Heart left ventricle (tissue), 16 donors: ENCODE measurements around the gene FXYD1. TPM values are rescaled to one million over a fixed set of nuclear protein-coding genes. Genes with fewer than 3 reads are reported as not detected.

ENCODE experiments used
- ATAC-seq, 4 donors: fragments of 200-7000 bp; cut with Tn5 transposase; one replicate each; pipeline ENCODE4 v1.9.1; 2020 to 2022; ENCODE audit warnings: moderate library complexity in 4 of 4, mild to moderate bottlenecking in 3 of 4, moderate number of reproducible peaks in 1 of 4
- DNase-seq, 5 donors: peaks; one replicate each; pipeline ENCODE4 v3.0.0-alpha.2; 2020
- H3K27ac ChIP-seq, 12 donors: fragments of 200-600 bp; sonication (generic) in 4 of 12; one replicate each; pipeline versions ENCODE4 v1.5.0 to v1.8.0; 2016 to 2022; ENCODE audit warnings: mild to moderate bottlenecking in 2 of 12
- H3K27me3 ChIP-seq, 9 donors: fragments of 200-600 bp; sonication (generic) in 2 of 9; one replicate each; pipeline versions ENCODE4 v1.5.1 to v1.8.0; 2016 to 2022; ENCODE audit warnings: mild to moderate bottlenecking in 3 of 9
- H3K36me3 ChIP-seq, 9 donors: fragments of 200-600 bp; sonication (generic) in 2 of 9; one replicate each; pipeline versions ENCODE4 v1.5.0 to v1.8.0; 2018 to 2022; ENCODE audit warnings: mild to moderate bottlenecking in 2 of 9
- H3K4me1 ChIP-seq, 12 donors: fragments of 200-600 bp; sonication (generic) in 4 of 12; one replicate each; pipeline versions ENCODE4 v1.5.0 to v1.8.0; 2016 to 2022; ENCODE audit warnings: mild to moderate bottlenecking in 3 of 12
- H3K4me3 ChIP-seq, 12 donors: fragments of 200-600 bp; sonication (generic) in 4 of 12; one replicate each; pipeline versions ENCODE4 v1.5.0 to v1.8.0; 2017 to 2022; ENCODE audit warnings: mild to moderate bottlenecking in 9 of 12, moderate library complexity in 4 of 12
- H3K9me3 ChIP-seq, 12 donors: fragments of 200-600 bp; sonication (generic) in 4 of 12; one replicate each; pipeline versions ENCODE4 v1.5.0 to v1.8.0; 2016 to 2022; ENCODE audit warnings: mild to moderate bottlenecking in 1 of 12
- CTCF ChIP-seq, 12 donors: fragments of 200-600 bp; sonication (generic) in 4 of 12; IDR thresholded peaks; one replicate each; pipeline versions ENCODE4 v1.5.0 to v1.8.0; 2018 to 2022; ENCODE audit warnings: antibody characterized with exemption in 12 of 12, mild to moderate bottlenecking in 5 of 12
- POLR2A ChIP-seq, 2 donors: fragments of 450-650 bp; IDR thresholded peaks; one replicate each; pipeline ENCODE4 v1.6.1; 2017; ENCODE audit warnings: antibody characterized with exemption in 2 of 2, mild to moderate bottlenecking in 2 of 2, moderate library complexity in 2 of 2
- WGBS, 4 donors: extraction: QIAGEN DNeasy Blood & Tissue Kit in 2 of 4; methylation state at CpG; one replicate each; pipeline versions ENCODE4 v1.1.5 to v1.1.7; 2013 to 2018; 5-methylcytosine and 5-hydroxymethylcytosine counted together
- intact Hi-C, 10 donors: fragments of 100-400 bp; cut with DNase I; formaldehyde crosslinking; loops; one replicate each; pipeline versions ENCODE4 v1.11.1 to v1.14.2; 2022
- polyA plus RNA-seq, 2 donors: library from polyadenylated mRNA; stranded (reverse); fragments of 200-250 nt; gene quantifications; one replicate each; pipeline ENCODE4 v1.2.3, GENCODE V29; 2013
- total RNA-seq, 9 donors: library from RNA; depleted of rRNA in 2 of 9; stranded (reverse); fragments of >200 nt in 2 of 9; fragmentation: NEBNext Ultra II Directional in 3 of 9; extraction: Animal tissue kit (Norgen Biotek cat#: 25700) in 3 of 9; gene quantifications; one replicate each; pipeline versions ENCODE4 v1.1.0 to v1.2.4, GENCODE V29; 2016 to 2023
- donor health status: ischemic (EF 13 %, LVEDD 7.1; RV severe dilation, severe dysfunction).
- donor health status: healthy with polysubstance abuse.
- donor health status: DM: no; HTN: yes; CAD: no.
- donor health status: DM: no; HTN: no; CAD: no.
- donor health status: ischemic (EF 25% LVEDD 6.9; RV normal size, moderate dysfunction).
- donor health status: ischemic (EF 25% LVEDD 5.7; RV mildly dilated, moderate dysfunction).
- donor health status: healthy.
- donor health status: DM: yes; HTN: yes; CAD: no.
- donor health status: ischemic (EF 35%, LVEDD 5.7; RV mildly dilated, moderate dysfunction).
- donor health status: nonischemic (EF 11% LVEDD 7.7; RV severe dilation, severe dysfunction).
- donor health status: DM: yes; HTN: yes; CAD: no.
- donor health status: PGD.
- donor health status: ischemic (EF 29% LVEDD 5.4; RV normal size, mild dysfunction).
- donor health status: nonischemic (EF 23%, LVEDD 6.1; RV moderate dilation, normal function).

The FXYD1 gene
- total and polyA plus RNA-seq, 11 donors = 129 to 631 (median 412) TPM

- H3K27ac ChIP-seq = no peak overlapping the region
- WGBS, 4 donors = 55 to 96% (median 91%) methylated on average over 2 of the region's 2 CpGs
- peaks cover 0 to 16% (median 0%) of the 10 kb centered on the region in 12 donors for H3K4me1 ChIP-seq
- H3K9me3 ChIP-seq = peaks cover 0 to 47% (median 21%) of the 10 kb centered on the region in 12 donors
- no peaks in the 10 kb centered on the region for H3K27me3 ChIP-seq
- intact Hi-C loops = no loop called here
- ATAC-seq (no peak), DNase-seq (no peak)
- TF ChIP-seq CTCF (IDR thresholded peaks at IDR 0.05) (no peak), POLR2A (IDR thresholded peaks at IDR 0.05) (no peak)
- no peak overlapping the region for H3K4me3 ChIP-seq
- H3K36me3 ChIP-seq = peaks cover 0 to 91% (median 57%) of the 10 kb centered on the region in 9 donors
These were observed 25.8 kb downstream of the FXYD1 start for GRCh38 chr19:35164418-35164817.

- DNase-seq (no peak), ATAC-seq (no peak)
- peaks cover 0 to 91% (median 49%) of the 10 kb centered on the region in 9 donors for H3K36me3 ChIP-seq
- no peak overlapping the region for H3K27ac ChIP-seq
- H3K9me3 ChIP-seq = peaks cover 0 to 47% (median 21%) of the 10 kb centered on the region in 12 donors
- 63 to 74% (median 69%) methylated on average over 5 of the region's 5 CpGs for WGBS, 4 donors
- H3K4me3 ChIP-seq = no peak overlapping the region
- no peaks in the 10 kb centered on the region for H3K27me3 ChIP-seq
- H3K4me1 ChIP-seq = peaks cover 0 to 16% (median 0%) of the 10 kb centered on the region in 12 donors
- intact Hi-C loops = no loop called here
- no peak for TF ChIP-seq CTCF (IDR thresholded peaks at IDR 0.05)
These were observed 26.8 kb downstream of the FXYD1 start for GRCh38 chr19:35165200-35166058.

GRCh38 chr19:35166100-35167063 lies 27.8 kb downstream of the FXYD1 start:
- Histone ChIP-seq H3K36me3 (peaks cover 0 to 86% (median 44%) of the 10 kb centered on the region in 9 donors), H3K9me3 (peaks cover 0 to 47% (median 21%) of the 10 kb centered on the region in 12 donors), H3K4me3 (no peak overlapping the region), H3K4me1 (peaks cover 0 to 18% (median 0%) of the 10 kb centered on the region in 12 donors), H3K27me3 (no peaks in the 10 kb centered on the region), H3K27ac (peak overlapping the region in 2 of 12 donors; percentile 26 to 81)
- ATAC-seq (no peak), DNase-seq (no peak)
- TF ChIP-seq CTCF (IDR thresholded peaks at IDR 0.05) (no peak), POLR2A (IDR thresholded peaks at IDR 0.05) (no peak)
- intact Hi-C loops = no loop called here
- WGBS, 4 donors = 91 to 96% (median 93%) methylated on average over 7 of the region's 7 CpGs
